Measurements from ENCODE around the gene REXO1.

REXO1 gene

DNA sequence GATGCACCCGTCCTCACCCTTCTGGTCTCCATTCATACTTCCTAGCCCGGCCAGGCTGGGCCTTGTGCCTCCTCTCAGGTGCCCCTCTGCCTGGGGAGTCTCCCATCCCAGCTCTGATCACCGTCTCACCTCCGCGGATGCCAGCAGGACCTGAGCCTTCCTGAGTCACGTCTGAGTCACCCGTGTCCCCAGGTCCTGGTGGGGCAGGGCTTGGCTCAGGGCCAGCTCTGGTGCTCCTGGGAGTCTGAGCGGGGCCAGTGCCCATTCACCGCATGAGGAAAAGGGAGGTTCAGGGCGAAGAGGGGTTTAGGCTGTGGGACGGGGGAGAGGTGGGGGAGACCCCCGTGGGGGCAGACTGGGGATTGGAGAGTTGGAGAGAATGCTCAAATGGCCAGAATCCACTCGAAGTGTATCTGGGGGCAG is 36.8 kb downstream of the REXO1 start:
- Histone ChIP-seq H3K27me3 (ENCODE audit: control insufficient read depth, insufficient read depth, low read length) (peaks cover 8% of the 10 kb centered on the region), H3K36me3 (ENCODE audit: control insufficient read depth, low read depth, low read length) (peaks cover 3% of the 10 kb centered on the region), H3K9me3 (ENCODE audit: control insufficient read depth, low read depth, low read length) (no peaks in the 10 kb centered on the region), H3K4me3 (ENCODE audit: low read length) (peak overlapping the region; percentile 21), H3K27ac (ENCODE audit: low read length) (no peak overlapping the region), H3K9ac (ENCODE audit: low read length) (no peak overlapping the region), H3K4me1 (ENCODE audit: control insufficient read depth, low read depth, low read length) (no peaks in the 10 kb centered on the region)

DNA sequence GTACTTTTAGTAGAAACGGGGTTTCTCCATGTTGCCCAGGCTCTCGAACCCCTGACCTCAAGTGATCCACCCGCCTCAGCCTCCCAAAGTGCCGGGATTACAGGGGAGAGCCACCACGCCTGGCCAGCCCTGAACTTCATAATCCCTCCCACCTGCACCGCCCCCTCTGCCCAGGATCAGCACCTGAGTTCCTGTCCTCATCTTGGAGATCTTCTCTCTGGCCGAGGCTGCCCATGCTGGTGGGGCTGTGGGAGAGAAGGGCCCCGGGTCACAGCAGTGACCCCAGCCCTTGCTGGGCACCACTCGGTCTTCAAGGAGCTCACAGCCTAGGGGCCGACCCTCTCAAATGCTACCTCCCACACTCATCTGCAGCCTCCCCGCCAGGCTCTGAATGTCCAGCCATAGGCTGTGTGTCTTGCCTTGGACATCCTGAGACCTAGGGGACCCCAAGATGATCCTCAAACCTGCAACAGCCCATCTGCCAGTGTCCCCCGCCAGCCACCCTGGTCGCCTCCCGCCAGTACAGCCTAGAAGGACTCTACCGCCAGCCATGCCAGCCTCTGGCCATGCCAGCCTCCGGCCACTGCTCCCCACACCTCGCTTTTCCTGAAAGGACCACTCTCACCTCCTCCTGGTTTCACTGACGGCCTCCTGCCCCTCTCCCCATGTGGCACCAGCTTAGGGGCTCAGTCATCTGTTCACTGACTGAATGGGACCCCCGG is 37.7 kb downstream of the REXO1 start:
- Histone ChIP-seq H3K27me3 (ENCODE audit: control insufficient read depth, insufficient read depth, low read length) (peaks cover 8% of the 10 kb centered on the region), H3K4me3 (ENCODE audit: low read length) (no peak overlapping the region), H3K27ac (ENCODE audit: low read length) (no peak overlapping the region), H3K9ac (ENCODE audit: low read length) (no peak overlapping the region), H3K9me3 (ENCODE audit: control insufficient read depth, low read depth, low read length) (no peaks in the 10 kb centered on the region), H3K4me1 (ENCODE audit: control insufficient read depth, low read depth, low read length) (no peaks in the 10 kb centered on the region), H3K36me3 (ENCODE audit: control insufficient read depth, low read depth, low read length) (no peaks in the 10 kb centered on the region)

DNA sequence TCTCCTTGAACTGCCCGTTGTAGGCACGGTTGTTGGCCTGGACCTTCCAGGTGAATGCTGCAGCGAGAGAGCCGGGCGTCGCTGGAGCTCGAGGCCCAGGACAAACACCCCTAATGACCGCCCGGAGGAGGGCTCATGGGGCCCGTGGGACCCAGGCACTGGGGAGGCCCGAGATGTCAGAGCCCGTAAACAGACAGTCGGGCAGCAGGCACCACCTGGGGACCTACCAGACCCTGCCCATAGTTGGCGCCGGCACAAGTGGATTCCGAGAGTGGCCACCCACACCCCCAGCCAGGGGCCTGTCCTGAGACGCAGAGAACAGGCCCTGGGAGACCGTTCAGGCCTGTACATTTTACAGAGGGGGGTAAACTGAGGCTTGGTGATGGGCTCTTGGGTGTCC is 38.6 kb downstream of the REXO1 start:
- no peaks in the 10 kb centered on the region for H3K4me1 ChIP-seq (ENCODE audit: control insufficient read depth, low read depth, low read length)
- H3K27me3 ChIP-seq (ENCODE audit: control insufficient read depth, insufficient read depth, low read length), result peaks cover 8% of the 10 kb centered on the region
- no peak overlapping the region for H3K27ac ChIP-seq (ENCODE audit: low read length)
- H3K36me3 ChIP-seq (ENCODE audit: control insufficient read depth, low read depth, low read length), result no peaks in the 10 kb centered on the region
- no peak overlapping the region for H3K9ac ChIP-seq (ENCODE audit: low read length)
- no peak overlapping the region for H3K4me3 ChIP-seq (ENCODE audit: low read length)
- no peaks in the 10 kb centered on the region for H3K9me3 ChIP-seq (ENCODE audit: control insufficient read depth, low read depth, low read length)

- no peaks in the 10 kb centered on the region for H3K4me1 ChIP-seq (ENCODE audit: control insufficient read depth, low read depth, low read length)
- peaks cover 8% of the 10 kb centered on the region for H3K27me3 ChIP-seq (ENCODE audit: control insufficient read depth, insufficient read depth, low read length)
- H3K9me3 ChIP-seq (ENCODE audit: control insufficient read depth, low read depth, low read length), result no peaks in the 10 kb centered on the region
- H3K36me3 ChIP-seq (ENCODE audit: control insufficient read depth, low read depth, low read length), result no peaks in the 10 kb centered on the region
- H3K9ac ChIP-seq (ENCODE audit: low read length), result no peak overlapping the region
- H3K27ac ChIP-seq (ENCODE audit: low read length), result no peak overlapping the region
- H3K4me3 ChIP-seq (ENCODE audit: low read length), result no peak overlapping the region
These were observed 39.9 kb downstream of the REXO1 start for GRCh38 chr19:1808395-1808731.

- no peak overlapping the region for H3K27ac ChIP-seq (ENCODE audit: low read length)
- no peaks in the 10 kb centered on the region for H3K4me1 ChIP-seq (ENCODE audit: control insufficient read depth, low read depth, low read length)
- H3K9me3 ChIP-seq (ENCODE audit: control insufficient read depth, low read depth, low read length), result no peaks in the 10 kb centered on the region
- H3K4me3 ChIP-seq (ENCODE audit: low read length), result no peak overlapping the region
- H3K27me3 ChIP-seq (ENCODE audit: control insufficient read depth, insufficient read depth, low read length), result peaks cover 8% of the 10 kb centered on the region
- H3K9ac ChIP-seq (ENCODE audit: low read length), result no peak overlapping the region
- no peaks in the 10 kb centered on the region for H3K36me3 ChIP-seq (ENCODE audit: control insufficient read depth, low read depth, low read length)
These were observed 40.4 kb downstream of the REXO1 start for GRCh38 chr19:1807695-1808394.

DNA sequence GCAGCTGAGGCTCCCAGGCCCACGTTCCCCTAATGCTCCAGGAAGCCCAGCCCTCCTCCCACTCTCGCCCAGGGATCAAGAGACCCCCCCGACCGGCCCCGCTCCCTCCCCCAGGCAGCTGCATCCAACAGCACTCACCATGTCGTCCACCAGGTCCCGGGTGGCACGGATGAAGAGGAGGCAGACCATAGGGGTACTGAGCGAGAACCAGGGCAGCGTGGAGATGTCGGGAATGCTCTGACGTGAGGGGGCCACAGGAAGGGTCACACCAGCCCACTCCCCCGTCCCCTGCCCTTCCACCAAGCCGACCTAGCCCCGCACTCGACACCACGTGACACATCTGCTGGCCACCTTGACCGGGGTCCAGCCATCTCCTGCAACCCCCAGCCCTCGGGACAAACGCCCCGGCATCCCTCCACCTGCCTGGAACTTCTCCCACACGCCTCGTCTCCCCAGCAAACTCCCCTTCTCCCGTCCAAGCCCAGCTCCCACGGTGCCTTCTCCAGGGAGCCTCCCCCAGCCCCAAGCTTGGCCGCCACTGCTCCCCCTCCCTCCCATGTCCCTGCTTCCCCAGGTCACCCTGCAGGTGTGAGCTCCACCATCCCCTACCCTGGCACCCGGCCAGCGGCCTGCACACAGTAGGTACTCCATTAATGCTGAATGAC is 41.1 kb downstream of the REXO1 start:
- Histone ChIP-seq H3K36me3 (ENCODE audit: control insufficient read depth, low read depth, low read length) (no peaks in the 10 kb centered on the region), H3K9ac (ENCODE audit: low read length) (no peak overlapping the region), H3K9me3 (ENCODE audit: control insufficient read depth, low read depth, low read length) (no peaks in the 10 kb centered on the region), H3K27ac (ENCODE audit: low read length) (no peak overlapping the region), H3K4me3 (ENCODE audit: low read length) (no peak overlapping the region), H3K4me1 (ENCODE audit: control insufficient read depth, low read depth, low read length) (no peaks in the 10 kb centered on the region), H3K27me3 (ENCODE audit: control insufficient read depth, insufficient read depth, low read length) (peaks cover 8% of the 10 kb centered on the region)

DNA sequence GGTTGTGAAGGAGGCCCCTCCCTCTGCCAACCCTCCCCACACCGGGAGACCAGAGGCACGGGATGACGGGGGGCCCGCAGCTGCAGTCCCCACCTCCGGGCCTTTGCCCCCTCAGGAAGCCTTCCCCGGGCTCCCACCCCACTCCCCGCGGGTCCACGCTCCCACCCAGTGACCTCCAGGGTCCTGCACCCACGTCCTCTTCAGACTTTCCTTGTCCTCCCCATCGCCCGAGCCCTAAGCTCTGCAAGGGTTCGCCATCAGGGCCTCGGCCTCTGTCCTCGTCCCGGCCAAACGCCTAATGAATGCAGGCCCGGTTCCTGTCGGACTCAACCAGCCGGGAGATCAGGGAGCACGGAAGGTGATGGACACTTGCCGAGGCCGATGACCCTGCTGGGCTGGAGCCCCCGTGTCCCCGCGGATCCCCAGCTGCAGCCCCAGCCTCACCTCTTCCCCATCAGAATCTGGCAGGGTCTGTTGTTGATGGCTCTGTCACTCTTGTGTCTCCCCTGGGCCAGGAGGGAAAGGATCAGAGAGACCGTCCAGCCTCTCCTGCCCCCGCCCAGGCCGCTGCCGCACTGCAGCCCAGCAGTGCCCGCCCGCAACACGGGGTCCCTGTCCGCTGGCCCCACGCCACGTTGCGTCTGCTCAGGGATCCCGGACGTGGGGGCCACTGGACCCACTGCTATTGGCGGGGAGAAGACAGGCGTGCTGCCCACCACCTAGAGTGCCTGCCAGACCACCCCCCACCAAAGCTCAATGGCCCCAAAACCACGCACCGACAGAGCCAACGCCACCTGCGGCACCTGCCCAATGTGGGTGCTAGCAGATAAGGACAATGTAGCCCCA is 41.9 kb downstream of the REXO1 start:
- no peak overlapping the region for H3K4me3 ChIP-seq (ENCODE audit: low read length)
- H3K27me3 ChIP-seq (ENCODE audit: control insufficient read depth, insufficient read depth, low read length), result peaks cover 5% of the 10 kb centered on the region
- H3K36me3 ChIP-seq (ENCODE audit: control insufficient read depth, low read depth, low read length), result no peaks in the 10 kb centered on the region
- no peak overlapping the region for H3K27ac ChIP-seq (ENCODE audit: low read length)
- no peaks in the 10 kb centered on the region for H3K9me3 ChIP-seq (ENCODE audit: control insufficient read depth, low read depth, low read length)
- no peaks in the 10 kb centered on the region for H3K4me1 ChIP-seq (ENCODE audit: control insufficient read depth, low read depth, low read length)
- H3K9ac ChIP-seq (ENCODE audit: low read length), result no peak overlapping the region

DNA sequence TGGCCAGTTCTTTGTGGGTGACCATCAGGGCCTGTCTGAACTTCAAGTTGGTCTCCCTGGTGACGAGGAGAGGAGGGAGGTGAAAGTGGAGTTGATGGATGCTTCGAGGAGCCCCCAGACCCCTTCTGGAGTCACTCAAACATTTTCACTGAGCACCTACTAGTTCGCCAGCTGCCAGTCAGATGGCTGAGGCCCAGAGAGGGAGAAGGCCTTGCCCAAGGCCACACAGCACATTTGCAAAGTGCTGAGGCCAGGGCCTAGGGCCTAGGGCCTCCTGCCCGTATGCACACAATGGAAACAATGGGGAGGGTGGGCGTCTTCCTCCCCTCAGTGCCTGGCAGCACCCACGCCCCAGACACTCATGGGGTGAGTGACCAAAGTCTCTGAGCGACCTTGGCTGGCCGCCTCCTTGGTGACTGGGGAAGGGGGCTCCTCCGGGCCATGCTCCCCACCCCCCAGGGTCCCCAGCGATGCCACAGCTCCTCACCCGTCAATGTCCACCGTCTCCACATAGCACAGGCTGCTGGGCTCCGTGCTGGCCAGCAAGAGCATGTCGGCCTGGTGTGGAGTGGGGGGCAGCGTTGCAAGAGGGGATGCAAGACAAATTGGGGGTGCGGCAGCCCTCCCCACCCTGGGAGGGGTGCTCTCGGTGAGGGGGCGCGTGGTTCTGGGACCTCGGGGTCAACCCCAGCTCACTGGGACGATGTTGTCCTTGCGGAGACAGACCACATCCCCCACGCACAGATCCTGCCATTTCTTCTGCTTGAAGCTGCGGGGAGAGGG is 42.7 kb downstream of the REXO1 start:
- no peaks in the 10 kb centered on the region for H3K4me1 ChIP-seq (ENCODE audit: control insufficient read depth, low read depth, low read length)
- no peak overlapping the region for H3K9ac ChIP-seq (ENCODE audit: low read length)
- H3K36me3 ChIP-seq (ENCODE audit: control insufficient read depth, low read depth, low read length), result no peaks in the 10 kb centered on the region
- no peaks in the 10 kb centered on the region for H3K27me3 ChIP-seq (ENCODE audit: control insufficient read depth, insufficient read depth, low read length)
- H3K4me3 ChIP-seq (ENCODE audit: low read length), result no peak overlapping the region
- no peak overlapping the region for H3K27ac ChIP-seq (ENCODE audit: low read length)
- H3K9me3 ChIP-seq (ENCODE audit: control insufficient read depth, low read depth, low read length), result no peaks in the 10 kb centered on the region

DNA sequence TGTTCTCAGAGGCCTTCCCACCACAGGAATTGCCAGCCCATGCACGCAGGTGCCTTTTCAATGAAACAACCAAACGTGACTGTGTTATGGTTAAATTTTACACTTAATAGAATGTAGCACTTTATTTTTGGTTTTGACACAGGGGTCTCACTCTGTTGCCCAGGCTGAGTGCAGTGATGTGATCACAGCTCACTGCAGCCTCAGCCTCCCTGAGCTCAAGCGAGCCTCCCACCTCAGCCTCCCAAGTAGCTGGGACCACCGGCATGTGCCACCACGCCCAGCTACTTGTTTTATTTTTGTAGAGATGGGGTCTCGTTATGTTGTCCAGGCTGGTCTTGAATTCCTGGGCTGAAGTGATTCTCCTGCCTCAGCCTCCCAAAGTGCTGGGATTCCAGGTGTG is 43.4 kb downstream of the REXO1 start:
- Histone ChIP-seq H3K27me3 (ENCODE audit: control insufficient read depth, insufficient read depth, low read length) (no peaks in the 10 kb centered on the region), H3K4me3 (ENCODE audit: low read length) (no peak overlapping the region), H3K36me3 (ENCODE audit: control insufficient read depth, low read depth, low read length) (no peaks in the 10 kb centered on the region), H3K9me3 (ENCODE audit: control insufficient read depth, low read depth, low read length) (no peaks in the 10 kb centered on the region), H3K4me1 (ENCODE audit: control insufficient read depth, low read depth, low read length) (no peaks in the 10 kb centered on the region), H3K9ac (ENCODE audit: low read length) (no peak overlapping the region), H3K27ac (ENCODE audit: low read length) (no peak overlapping the region)

DNA sequence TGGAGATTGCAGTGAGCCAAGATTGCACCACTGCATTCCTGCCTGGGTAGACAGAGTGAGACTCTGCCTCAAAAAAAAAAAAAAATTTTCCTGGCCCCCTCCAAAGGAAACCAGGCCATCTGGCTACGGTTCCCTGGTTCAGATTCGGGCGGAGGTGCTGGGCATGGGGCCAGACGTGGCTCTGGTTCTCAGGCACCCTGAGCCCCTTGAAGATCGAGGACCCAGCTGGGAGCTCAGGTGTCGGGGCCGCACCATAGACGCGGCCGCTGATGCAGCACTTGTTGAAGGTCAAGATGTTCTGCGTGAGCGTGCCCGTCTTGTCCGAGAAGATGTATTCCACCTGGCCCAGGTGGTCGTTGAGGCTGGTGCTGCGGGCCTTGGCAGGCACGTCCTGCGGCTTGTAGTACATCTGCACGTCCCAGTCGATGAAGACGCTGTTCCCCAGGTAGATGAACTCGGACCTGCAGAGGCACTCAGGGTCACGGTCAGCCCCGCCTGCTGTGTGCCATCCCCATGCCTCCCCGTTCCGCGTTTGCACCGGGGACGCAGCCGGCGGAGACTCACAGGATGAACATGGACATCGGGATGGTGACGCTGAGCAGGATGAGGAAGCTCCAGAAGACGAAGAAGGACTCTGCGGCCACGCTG is 48.5 kb downstream of the REXO1 start:
- H3K9me3 ChIP-seq (ENCODE audit: control insufficient read depth, low read depth, low read length), result no peaks in the 10 kb centered on the region
- no peak overlapping the region for H3K9ac ChIP-seq (ENCODE audit: low read length)
- H3K27me3 ChIP-seq (ENCODE audit: control insufficient read depth, insufficient read depth, low read length), result no peaks in the 10 kb centered on the region
- no peaks in the 10 kb centered on the region for H3K36me3 ChIP-seq (ENCODE audit: control insufficient read depth, low read depth, low read length)
- no peak overlapping the region for H3K27ac ChIP-seq (ENCODE audit: low read length)
- H3K4me3 ChIP-seq (ENCODE audit: low read length), result no peak overlapping the region
- no peaks in the 10 kb centered on the region for H3K4me1 ChIP-seq (ENCODE audit: control insufficient read depth, low read depth, low read length)

Measured in iPS-18a (cell line).